Measurements from ENCODE around the gene TFAP2D.

Gene TFAP2D

DNA sequence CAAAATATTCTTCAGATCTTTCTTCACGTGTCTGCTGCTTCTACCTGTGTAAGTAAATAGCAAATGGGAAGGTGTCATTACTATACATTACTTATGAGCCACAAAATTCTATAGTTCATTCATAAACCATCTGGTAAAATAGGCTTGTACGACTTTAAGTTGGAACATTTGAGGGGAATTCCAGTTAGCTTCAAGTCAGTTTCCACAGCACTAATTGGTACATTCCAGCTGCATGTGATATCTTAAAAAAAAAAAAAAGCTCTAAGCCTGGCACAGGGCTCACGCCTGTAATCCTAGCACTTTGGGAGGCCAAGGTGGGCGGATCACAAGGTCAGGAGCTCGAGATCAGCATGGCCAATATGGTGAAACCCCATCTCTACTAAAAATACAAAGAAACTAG lies 82.2 kb downstream of the TFAP2D start:
- H3K27ac ChIP-seq: no peak overlapping the region
- TF ChIP-seq, protein P1, sequence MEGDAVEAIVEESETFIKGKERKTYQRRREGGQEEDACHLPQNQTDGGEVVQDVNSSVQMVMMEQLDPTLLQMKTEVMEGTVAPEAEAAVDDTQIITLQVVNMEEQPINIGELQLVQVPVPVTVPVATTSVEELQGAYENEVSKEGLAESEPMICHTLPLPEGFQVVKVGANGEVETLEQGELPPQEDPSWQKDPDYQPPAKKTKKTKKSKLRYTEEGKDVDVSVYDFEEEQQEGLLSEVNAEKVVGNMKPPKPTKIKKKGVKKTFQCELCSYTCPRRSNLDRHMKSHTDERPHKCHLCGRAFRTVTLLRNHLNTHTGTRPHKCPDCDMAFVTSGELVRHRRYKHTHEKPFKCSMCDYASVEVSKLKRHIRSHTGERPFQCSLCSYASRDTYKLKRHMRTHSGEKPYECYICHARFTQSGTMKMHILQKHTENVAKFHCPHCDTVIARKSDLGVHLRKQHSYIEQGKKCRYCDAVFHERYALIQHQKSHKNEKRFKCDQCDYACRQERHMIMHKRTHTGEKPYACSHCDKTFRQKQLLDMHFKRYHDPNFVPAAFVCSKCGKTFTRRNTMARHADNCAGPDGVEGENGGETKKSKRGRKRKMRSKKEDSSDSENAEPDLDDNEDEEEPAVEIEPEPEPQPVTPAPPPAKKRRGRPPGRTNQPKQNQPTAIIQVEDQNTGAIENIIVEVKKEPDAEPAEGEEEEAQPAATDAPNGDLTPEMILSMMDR (conservative IDR thresholded peaks at IDR 0.05): no peak
- TF ChIP-seq ZFX (IDR thresholded peaks at IDR 0.05): no peak

DNA sequence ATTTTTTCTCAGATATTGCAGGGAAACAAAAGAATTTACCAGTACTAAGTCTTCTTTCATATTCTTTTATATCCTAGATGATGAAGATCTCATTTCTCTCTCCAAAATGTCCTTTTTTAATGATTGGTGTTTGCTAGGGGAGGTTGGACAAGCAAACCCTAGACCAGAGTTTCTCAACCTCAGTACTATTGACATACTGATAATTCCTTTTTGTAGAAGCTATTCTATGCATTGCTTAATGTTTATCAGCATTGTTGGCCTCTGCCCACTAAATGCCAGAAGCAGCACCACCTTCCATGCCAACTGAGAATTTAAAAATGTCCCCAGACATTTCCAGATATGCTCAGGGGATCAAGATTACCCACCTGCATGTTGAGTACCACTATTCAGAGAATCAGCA lies 91.0 kb downstream of the TFAP2D start:
- no peak for TF ChIP-seq ZFX (IDR thresholded peaks at IDR 0.05)
- TF ChIP-seq, protein P1 (conservative IDR thresholded peaks at IDR 0.05): no peak
- H3K27ac ChIP-seq: no peak overlapping the region

DNA sequence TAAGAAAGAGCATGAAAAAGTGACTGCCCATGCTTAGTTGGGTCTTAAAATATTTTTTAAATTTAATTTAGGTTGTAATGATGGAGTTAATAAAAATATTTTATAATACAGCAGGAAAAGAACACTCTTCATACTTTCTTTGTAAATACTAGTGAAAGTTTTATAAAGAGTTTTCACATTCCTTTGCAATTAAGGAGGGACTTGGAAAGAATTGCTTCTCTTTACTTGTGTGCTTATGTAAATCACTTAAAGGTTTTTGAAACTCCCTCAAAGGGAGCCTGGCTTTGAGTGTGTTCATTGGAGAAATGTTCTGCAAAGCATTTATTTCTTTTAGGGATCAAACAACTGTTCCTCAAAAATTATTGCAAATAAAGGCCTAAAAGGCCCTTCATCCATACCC lies 93.7 kb downstream of the TFAP2D start:
- TF ChIP-seq, protein P1 (conservative IDR thresholded peaks at IDR 0.05): no peak
- TF ChIP-seq ZFX (IDR thresholded peaks at IDR 0.05): no peak
- H3K27ac ChIP-seq: no peak overlapping the region

DNA sequence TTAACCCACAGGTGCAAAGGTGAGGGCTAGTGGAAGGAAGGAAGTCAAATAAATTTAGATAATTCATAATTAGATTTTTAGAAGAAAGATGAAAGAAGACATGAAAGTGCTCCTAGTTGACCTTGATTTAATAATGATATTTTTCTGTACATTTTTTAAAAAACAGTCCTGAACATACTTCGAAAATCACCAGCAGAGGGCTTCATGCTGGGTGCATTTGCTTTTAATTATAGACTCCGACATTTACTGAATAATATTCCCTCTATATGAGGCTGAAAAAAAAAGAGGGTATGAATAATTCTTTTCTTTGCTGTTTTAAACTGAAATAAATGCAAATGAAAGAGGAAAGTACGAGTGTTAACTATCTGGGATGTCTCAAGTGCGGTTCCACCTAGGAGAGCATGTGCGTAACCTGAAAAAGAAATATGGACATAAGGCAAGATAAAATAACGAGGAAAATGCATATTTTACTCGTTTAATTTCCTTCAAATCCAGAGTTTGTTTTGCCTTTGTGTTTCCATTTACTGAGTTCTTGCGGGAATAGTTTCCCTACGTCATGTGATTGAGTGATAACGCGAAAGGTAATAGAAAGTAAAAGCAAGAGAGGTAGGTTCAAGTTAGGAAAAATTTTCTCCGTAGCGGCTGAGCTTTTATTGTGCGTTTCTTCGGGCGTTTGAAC lies 102.2 kb downstream of the TFAP2D start:
- TF ChIP-seq ZFX (IDR thresholded peaks at IDR 0.05): no peak
- TF ChIP-seq, protein P1 (conservative IDR thresholded peaks at IDR 0.05): peak; percentile 83
- H3K27ac ChIP-seq: no peak overlapping the region

DNA sequence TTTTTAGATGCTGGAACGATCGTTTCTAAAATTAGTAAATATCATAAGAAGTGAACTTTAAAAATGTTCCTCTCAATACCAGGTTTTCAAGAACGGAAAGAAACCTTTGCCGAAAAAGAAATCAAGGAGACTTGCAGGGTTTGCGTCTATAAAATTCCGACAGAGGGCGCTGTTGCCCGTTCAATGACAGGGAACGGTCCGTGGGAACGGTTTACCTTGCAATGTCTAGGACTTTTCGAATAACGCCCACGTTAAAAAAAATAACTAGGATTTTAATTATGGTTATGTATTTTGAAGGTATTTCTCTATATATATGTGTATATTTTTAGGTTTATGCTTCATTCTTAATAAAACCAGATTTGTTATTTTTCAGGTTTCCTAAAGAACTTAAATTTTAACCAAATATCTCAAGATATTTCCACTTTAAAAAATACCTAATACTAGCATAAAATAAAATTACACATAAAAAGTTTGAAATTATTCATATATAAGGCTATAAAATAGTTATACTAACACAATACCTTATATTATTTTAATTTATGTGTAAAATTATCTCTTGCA lies 102.9 kb downstream of the TFAP2D start:
- H3K27ac ChIP-seq: no peak overlapping the region
- TF ChIP-seq ZFX (IDR thresholded peaks at IDR 0.05): no peak
- TF ChIP-seq, protein P1 (conservative IDR thresholded peaks at IDR 0.05): peak; percentile 83

DNA sequence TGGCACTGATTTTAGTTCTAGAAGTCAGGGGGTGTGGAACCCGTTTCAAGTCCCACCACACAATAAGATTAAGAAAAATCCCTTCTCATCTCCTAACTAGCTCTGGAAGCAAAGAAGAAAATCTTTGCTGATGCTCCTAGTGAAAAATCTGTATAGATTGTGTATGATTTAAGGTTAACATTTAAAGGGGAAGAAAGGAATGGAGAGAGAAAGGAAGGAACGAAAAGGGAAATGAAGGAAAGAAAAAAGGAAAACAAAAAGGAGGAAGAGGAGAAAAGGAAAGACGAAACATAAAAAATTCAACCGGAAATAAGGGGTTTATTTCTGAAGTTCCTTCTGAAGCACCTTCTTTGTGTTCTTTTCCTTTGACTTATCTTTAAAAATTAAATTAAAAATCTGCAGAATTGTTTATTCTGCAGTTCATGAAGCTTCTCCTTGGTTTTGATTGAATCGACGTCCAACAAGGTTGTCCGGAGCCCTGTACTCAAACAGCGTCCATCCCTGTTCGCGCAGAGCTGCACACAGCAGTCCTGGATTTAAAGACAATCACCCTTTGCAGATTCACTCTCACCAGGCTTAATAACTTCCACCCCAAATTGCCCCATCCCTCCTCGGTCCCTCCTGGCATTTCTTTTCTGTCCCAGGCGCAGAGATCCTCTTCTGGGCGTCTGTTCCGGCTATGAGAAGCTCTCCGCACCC lies 103.8 kb downstream of the TFAP2D start:
- no peak for TF ChIP-seq ZFX (IDR thresholded peaks at IDR 0.05)
- TF ChIP-seq, protein P1 (conservative IDR thresholded peaks at IDR 0.05): no peak
- H3K27ac ChIP-seq: no peak overlapping the region

DNA sequence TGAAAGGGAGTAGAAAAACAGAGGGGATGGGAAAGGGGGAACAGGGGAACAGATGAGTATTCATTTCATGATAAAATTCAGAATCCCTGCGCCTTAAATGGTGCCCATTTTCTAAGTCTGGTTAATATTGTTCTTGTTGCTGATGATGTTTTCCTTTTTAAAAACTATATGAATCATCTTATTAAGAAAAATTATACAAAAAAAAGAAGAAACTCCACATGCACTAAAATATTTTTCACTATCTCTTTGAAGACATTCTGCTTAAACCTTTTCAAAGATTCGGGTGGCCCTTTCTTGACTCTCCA lies 104.3 kb downstream of the TFAP2D start:
- TF ChIP-seq, protein P1 (conservative IDR thresholded peaks at IDR 0.05): no peak
- TF ChIP-seq ZFX (IDR thresholded peaks at IDR 0.05): no peak
- H3K27ac ChIP-seq: no peak overlapping the region

Measured in C4-2B (cell line).